MM.1S (cell line): ENCODE data around the gene GP2.

ENCODE experiments used
- CTCF ChIP-seq: fragments of 300-600 bp; sonication (generic); IDR thresholded peaks from 2 replicates; pipeline ENCODE4 v1.5.1; 2016; ENCODE audit warnings: antibody characterized with exemption, low read length, mixed read lengths
- EZH2 ChIP-seq: fragments of 300-600 bp; sonication (generic); optimal IDR thresholded peaks from 2 replicates; pipeline ENCODE3; 2017; ENCODE audit warnings: low read depth, mild to moderate bottlenecking, antibody characterized with exemption, low read length, mixed read lengths
- EZH2phosphoT487 ChIP-seq: fragments of 300-600 bp; sonication (generic); IDR thresholded peaks from 2 replicates; pipeline ENCODE4 v1.6.1; 2018; ENCODE audit warnings: antibody characterized with exemption, low read length

GRCh38 chr16:20291208-20292206 is 35.8 kb downstream of the GP2 start:
- TF ChIP-seq CTCF, result no peak
- no peak for TF ChIP-seq EZH2phosphoT487
- no peak for TF ChIP-seq EZH2
